ENCODE results near the gene CDH23.

CDH23 gene

DNA sequence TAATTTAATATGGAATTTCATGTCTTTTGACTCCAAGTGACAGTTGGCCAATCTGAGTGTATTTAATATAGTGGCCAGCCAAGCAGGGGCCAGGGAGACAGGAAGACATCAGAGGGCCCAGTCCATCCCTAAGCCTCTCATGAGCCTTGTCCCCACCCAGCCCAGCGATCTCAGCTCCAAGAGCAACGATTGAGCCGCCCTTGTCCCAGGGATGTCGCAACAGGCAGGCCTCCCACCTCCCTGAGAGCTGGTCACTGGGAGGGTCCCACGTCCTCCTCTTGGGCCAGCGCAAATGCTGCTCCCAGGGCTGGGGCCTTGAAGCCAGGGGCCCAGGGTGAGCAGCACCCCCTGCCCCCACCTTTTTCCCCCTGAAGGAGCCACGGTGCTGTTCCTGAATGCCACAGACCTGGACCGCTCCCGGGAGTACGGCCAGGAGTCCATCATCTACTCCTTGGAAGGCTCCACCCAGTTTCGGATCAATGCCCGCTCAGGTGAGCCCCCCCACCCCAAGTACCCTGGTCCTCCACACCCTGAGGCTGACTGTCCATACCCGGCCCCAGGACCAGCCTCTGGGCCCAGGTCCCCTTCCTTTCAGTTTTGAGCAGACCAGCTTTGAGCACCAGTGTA lies 293.5 kb downstream of the CDH23 start:
- H3K36me3 ChIP-seq (ENCODE audit: control insufficient read depth, insufficient read depth, low read length) = no peaks in the 10 kb centered on the region
- TF ChIP-seq, protein P1, sequence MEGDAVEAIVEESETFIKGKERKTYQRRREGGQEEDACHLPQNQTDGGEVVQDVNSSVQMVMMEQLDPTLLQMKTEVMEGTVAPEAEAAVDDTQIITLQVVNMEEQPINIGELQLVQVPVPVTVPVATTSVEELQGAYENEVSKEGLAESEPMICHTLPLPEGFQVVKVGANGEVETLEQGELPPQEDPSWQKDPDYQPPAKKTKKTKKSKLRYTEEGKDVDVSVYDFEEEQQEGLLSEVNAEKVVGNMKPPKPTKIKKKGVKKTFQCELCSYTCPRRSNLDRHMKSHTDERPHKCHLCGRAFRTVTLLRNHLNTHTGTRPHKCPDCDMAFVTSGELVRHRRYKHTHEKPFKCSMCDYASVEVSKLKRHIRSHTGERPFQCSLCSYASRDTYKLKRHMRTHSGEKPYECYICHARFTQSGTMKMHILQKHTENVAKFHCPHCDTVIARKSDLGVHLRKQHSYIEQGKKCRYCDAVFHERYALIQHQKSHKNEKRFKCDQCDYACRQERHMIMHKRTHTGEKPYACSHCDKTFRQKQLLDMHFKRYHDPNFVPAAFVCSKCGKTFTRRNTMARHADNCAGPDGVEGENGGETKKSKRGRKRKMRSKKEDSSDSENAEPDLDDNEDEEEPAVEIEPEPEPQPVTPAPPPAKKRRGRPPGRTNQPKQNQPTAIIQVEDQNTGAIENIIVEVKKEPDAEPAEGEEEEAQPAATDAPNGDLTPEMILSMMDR (IDR thresholded peaks at IDR 0.05; ENCODE audit: insufficient read depth, low read length, poor library complexity, severe bottlenecking) = no peak
- H3K4me3 ChIP-seq (replicated peaks; ENCODE audit: low read depth, low read length) = no peak overlapping the region
- DNase-seq (ENCODE audit: extremely low read depth, insufficient read length) = no peak
- H3K27me3 ChIP-seq (replicated peaks; ENCODE audit: control insufficient read depth, insufficient read depth, low read length) = no peaks in the 10 kb centered on the region

- no peak overlapping the region for H3K4me3 ChIP-seq (replicated peaks; ENCODE audit: low read depth, low read length)
- DNase-seq (ENCODE audit: extremely low read depth, insufficient read length) = no peak
- no peaks in the 10 kb centered on the region for H3K27me3 ChIP-seq (replicated peaks; ENCODE audit: control insufficient read depth, insufficient read depth, low read length)
- H3K36me3 ChIP-seq (ENCODE audit: control insufficient read depth, insufficient read depth, low read length) = no peaks in the 10 kb centered on the region
- TF ChIP-seq, protein P1 (IDR thresholded peaks at IDR 0.05; ENCODE audit: insufficient read depth, low read length, poor library complexity, severe bottlenecking) = no peak
Observed at GRCh38 chr10:71691405-71691804, 294.7 kb downstream of the CDH23 start.

- TF ChIP-seq, protein P1 (IDR thresholded peaks at IDR 0.05; ENCODE audit: insufficient read depth, low read length, poor library complexity, severe bottlenecking) = no peak
- no peak for DNase-seq (ENCODE audit: extremely low read depth, insufficient read length)
- H3K27me3 ChIP-seq (replicated peaks; ENCODE audit: control insufficient read depth, insufficient read depth, low read length) = no peaks in the 10 kb centered on the region
- no peaks in the 10 kb centered on the region for H3K36me3 ChIP-seq (ENCODE audit: control insufficient read depth, insufficient read depth, low read length)
- no peak overlapping the region for H3K4me3 ChIP-seq (replicated peaks; ENCODE audit: low read depth, low read length)
Observed at GRCh38 chr10:71692598-71693306, 296.0 kb downstream of the CDH23 start.

DNA sequence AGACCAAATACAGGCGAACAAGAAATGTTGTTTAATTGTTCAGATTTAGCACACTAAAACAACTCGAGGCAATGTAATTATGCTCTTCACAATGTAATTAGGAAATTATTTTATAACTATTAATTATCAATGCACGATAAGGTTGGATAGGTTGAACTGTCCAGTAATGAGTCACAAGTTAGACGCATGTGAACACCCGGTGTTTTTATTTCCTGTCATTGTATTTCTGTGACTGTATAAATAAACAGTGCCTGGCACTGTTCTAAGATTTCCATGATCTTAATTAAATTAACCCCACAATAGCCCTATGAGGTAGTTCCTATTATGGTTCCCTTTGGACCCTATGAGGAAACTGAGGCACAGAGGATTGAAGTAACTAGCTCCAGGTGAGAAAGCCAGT lies 296.7 kb downstream of the CDH23 start:
- Histone ChIP-seq H3K27me3 (replicated peaks; ENCODE audit: control insufficient read depth, insufficient read depth, low read length) (no peaks in the 10 kb centered on the region), H3K36me3 (ENCODE audit: control insufficient read depth, insufficient read depth, low read length) (no peaks in the 10 kb centered on the region), H3K4me3 (replicated peaks; ENCODE audit: low read depth, low read length) (no peak overlapping the region)
- TF ChIP-seq, protein P1 (IDR thresholded peaks at IDR 0.05; ENCODE audit: insufficient read depth, low read length, poor library complexity, severe bottlenecking) = no peak
- DNase-seq (ENCODE audit: extremely low read depth, insufficient read length) = no peak

GRCh38 chr10:71694039-71694501 lies 297.4 kb downstream of the CDH23 start:
- Histone ChIP-seq H3K36me3 (ENCODE audit: control insufficient read depth, insufficient read depth, low read length) (no peaks in the 10 kb centered on the region), H3K27me3 (replicated peaks; ENCODE audit: control insufficient read depth, insufficient read depth, low read length) (no peaks in the 10 kb centered on the region), H3K4me3 (replicated peaks; ENCODE audit: low read depth, low read length) (no peak overlapping the region)
- TF ChIP-seq, protein P1 (IDR thresholded peaks at IDR 0.05; ENCODE audit: insufficient read depth, low read length, poor library complexity, severe bottlenecking) = no peak
- DNase-seq (ENCODE audit: extremely low read depth, insufficient read length) = no peak
